ENCODE results near the gene CTR9. TPM values are rescaled to one million over a fixed set of nuclear protein-coding genes. Genes with fewer than 3 reads are reported as not detected.

Gene CTR9
- total and polyA plus RNA-seq, 2 experiments from 2014 or later = 29.0 to 32.7 TPM

GRCh38 chr11:10771457-10771856 is 20.4 kb downstream of the CTR9 start:
- Mint-ChIP-seq H3K9me3 (no peaks in the 10 kb centered on the region), H3K27ac (no peak overlapping the region), H3K27me3 (ENCODE audit: insufficient read depth, low read depth, poor library complexity) (no peaks in the 10 kb centered on the region), H3K4me1 (peaks cover 18% of the 10 kb centered on the region), H3K36me3 (ENCODE audit: low read depth) (peaks cover 70% of the 10 kb centered on the region), H3K4me3 (no peak overlapping the region)
- H3K4me3 ChIP-seq = no peak overlapping the region
- ATAC-seq (no peak), DNase-seq (ENCODE audit: low spot score) (no peak)
- no peaks in the 10 kb centered on the region for H3K27me3 ChIP-seq (ENCODE audit: insufficient read depth)
- H3F3A ChIP-seq (replicated peaks; ENCODE audit: low read depth) = no peaks in the 10 kb centered on the region
- no peaks in the 10 kb centered on the region for H3K79me2 ChIP-seq (replicated peaks; ENCODE audit: insufficient read depth)
- TF ChIP-seq JUNB (IDR thresholded peaks at IDR 0.05; ENCODE audit: unreplicated experiment) = no peak
- no peak for TF ChIP-seq CTCF (conservative IDR thresholded peaks at IDR 0.05; ENCODE audit: low read depth in 2 of 2)
- no peak for TF ChIP-seq EZH2 (IDR thresholded peaks at IDR 0.05; ENCODE audit: low read depth, unreplicated experiment)
- TF ChIP-seq REST (IDR thresholded peaks at IDR 0.05; ENCODE audit: unreplicated experiment) = no peak
- no peak for TF ChIP-seq NANOG (IDR thresholded peaks at IDR 0.05; ENCODE audit: borderline replicate concordance)
- H4K20me1 ChIP-seq (replicated peaks; ENCODE audit: insufficient read depth) = no peaks in the 10 kb centered on the region
- no peaks in the 10 kb centered on the region for H3K9me2 ChIP-seq (ENCODE audit: insufficient read depth)
- H3K4me1 ChIP-seq (ENCODE audit: insufficient read depth) = peaks cover 7% of the 10 kb centered on the region
- H3K27ac ChIP-seq (ENCODE audit: low read depth) = no peak overlapping the region
- H3K36me3 ChIP-seq (ENCODE audit: insufficient read depth) = peaks cover 44% of the 10 kb centered on the region
- no peak overlapping the region for H3K4me2 ChIP-seq
- H2AFZ ChIP-seq = no peak overlapping the region

- ATAC-seq = no peak
- H3K4me1 Mint-ChIP-seq = peaks cover 4% of the 10 kb centered on the region; the same call in 1 of the 3 replicates
- no peaks in the 10 kb centered on the region for H3K9me3 Mint-ChIP-seq
- H3K9me2 ChIP-seq (ENCODE audit: insufficient read depth) = no peaks in the 10 kb centered on the region
- peaks cover 32% of the 10 kb centered on the region for H3K36me3 ChIP-seq (ENCODE audit: insufficient read depth)
- H3F3A ChIP-seq (replicated peaks; ENCODE audit: low read depth) = no peaks in the 10 kb centered on the region
- no peak overlapping the region for H3K27ac Mint-ChIP-seq
- H3K4me2 ChIP-seq = no peak overlapping the region
- H4K20me1 ChIP-seq (replicated peaks; ENCODE audit: insufficient read depth) = no peaks in the 10 kb centered on the region; the same call in 1 of the 2 replicates
- H3K36me3 Mint-ChIP-seq (ENCODE audit: low read depth) = peaks cover 79% of the 10 kb centered on the region
- H3K27ac ChIP-seq (ENCODE audit: low read depth) = no peak overlapping the region
- no peaks in the 10 kb centered on the region for H3K4me1 ChIP-seq (ENCODE audit: insufficient read depth)
- H3K27me3 ChIP-seq (ENCODE audit: insufficient read depth) = no peaks in the 10 kb centered on the region
- H3K79me2 ChIP-seq (replicated peaks; ENCODE audit: insufficient read depth) = no peaks in the 10 kb centered on the region
- no peak overlapping the region for H3K4me3 Mint-ChIP-seq
- H3K27me3 Mint-ChIP-seq (ENCODE audit: insufficient read depth, low read depth, poor library complexity) = no peaks in the 10 kb centered on the region
- DNase-seq (ENCODE audit: low spot score) = no peak
- no peak overlapping the region for H2AFZ ChIP-seq
- no peak overlapping the region for H3K4me3 ChIP-seq
- TF ChIP-seq ZNF331 (CRISPR knock-in tag; IDR thresholded peaks at IDR 0.05; ENCODE audit: low read depth) (no peak), ZNF114 (CRISPR knock-in tag; IDR thresholded peaks at IDR 0.05) (no peak), POLR2AphosphoS5 (IDR thresholded peaks at IDR 0.05; ENCODE audit: low read depth) (no peak), NANOG (IDR thresholded peaks at IDR 0.05; ENCODE audit: borderline replicate concordance) (no peak), ZNF462 (CRISPR knock-in tag; IDR thresholded peaks at IDR 0.05) (no peak), ETS1 (IDR thresholded peaks at IDR 0.05) (no peak)
Measured at GRCh38 chr11:10774811-10775210, 23.8 kb downstream of the CTR9 start.

Measured in GM23338 (cell line).